Mammary microvascular endothelial cell (primary cell): ENCODE results near the gene ZNF789. TPM values are rescaled to one million over a fixed set of nuclear protein-coding genes. Genes with fewer than 3 reads are reported as not detected.

Source experiments
- total RNA-seq: library from RNA; depleted of rRNA; stranded (reverse); fragments of >200 nt; gene quantifications from 2 replicates; pipeline ENCODE4 v1.2.3, GENCODE V29; 2015

The ZNF789 gene
- total RNA-seq: 2.3 and 2.8 TPM in 2 replicates

DNA sequence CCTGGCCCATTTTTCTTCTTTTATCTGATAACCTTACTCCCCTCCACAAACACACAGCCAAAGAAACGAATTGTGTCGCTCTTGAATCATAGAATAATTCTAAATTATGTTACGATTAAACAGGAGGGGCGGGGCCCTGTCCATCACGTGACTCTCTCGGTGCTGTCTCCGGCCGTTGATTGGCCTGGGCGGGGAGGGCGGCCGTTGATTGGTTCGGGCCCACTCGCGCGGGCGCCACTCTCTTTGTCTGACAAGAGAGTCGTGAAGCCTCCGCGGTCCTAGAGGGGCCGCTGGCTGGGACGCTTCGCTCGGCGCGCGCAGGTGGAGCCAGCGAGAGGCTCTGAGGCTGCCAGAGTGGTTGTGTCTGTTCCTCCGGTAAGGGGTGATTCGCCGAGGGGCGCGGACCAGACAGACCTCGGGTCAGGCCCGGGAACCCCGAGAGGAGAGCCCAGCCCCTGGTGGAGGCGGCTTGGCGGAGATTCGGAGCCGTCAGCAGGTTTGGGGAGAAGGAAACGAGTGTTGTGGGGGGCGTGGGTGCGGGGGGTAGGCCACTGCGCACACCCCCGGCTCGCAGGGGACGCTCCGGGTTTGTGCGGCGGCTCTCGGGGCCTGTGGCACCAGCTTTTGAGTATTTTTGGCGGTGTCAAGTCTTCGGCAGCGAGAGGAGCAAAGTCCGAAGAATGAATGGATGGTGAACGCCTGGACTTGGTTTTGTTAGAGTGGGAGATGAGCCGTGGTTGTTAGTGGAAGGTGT lies at the start of gene ZNF789:
Gene ZNF789, plus strand, starts transcription at position 330 of the 754 bp plus-strand sequence. CDS start 3,567 bp downstream, outside the sequence.

GRCh38 chr7:99438573-99439480 lies 33.9 kb upstream of the ZNF789 start, which contains the start of the genes CPSF4 and PTCD1:
TSS of gene CPSF4 (plus strand) at chr7:99438943. CDS start at chr7:99439083, 140 bp downstream.
TSS of gene PTCD1 (minus strand) at chr7:99438798. CDS start at chr7:99435242, 3,556 bp downstream.

DNA sequence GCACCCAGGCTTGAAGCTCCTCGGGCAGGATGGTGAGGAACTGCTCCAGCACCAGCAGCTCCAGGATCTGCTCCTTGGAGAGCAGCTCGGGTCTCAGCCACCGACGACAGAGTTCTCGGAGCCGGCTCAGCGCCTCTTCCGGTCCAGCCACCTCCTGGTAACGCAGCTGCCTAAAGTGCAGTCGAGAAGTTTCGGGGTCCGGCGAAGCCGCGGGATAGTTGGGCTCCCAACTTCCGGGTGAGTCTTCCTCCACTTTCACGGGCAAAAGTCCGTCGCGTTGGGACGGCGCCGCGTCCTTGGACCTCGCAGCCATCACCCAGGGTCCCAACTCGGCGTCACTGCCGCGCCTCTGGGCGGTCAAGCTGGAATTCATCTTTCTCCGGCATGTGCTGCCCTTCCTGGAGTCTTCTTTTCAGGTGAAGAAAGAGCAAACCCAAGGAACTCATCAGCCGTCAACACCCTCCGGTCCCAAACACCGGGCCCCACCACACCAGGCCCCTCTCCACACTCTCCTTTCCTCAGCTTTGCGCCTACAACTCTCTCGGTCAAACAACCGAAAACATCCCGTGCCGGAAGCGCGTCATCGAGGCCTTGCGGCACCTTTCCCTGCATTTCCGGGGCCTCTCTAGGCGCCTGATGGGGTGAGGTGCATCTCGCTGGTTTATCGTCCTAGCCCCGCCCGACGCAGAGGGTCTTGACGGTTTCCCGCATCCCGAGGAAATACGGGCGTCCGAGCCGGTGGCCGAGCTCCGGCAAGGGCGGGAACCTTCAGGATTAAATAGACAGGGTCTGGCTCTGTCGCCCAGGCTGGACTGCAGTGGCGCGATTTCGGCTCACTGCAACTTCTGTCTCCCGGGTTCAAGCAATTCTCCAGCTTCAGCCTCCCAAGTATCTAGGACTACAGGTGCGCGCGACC lies 27.3 kb downstream of the ZNF789 start, which contains the start of gene ZNF394:
Gene ZNF394, minus strand, starts transcription at position 561 of the 916 bp plus-strand sequence. Its CDS starts 188 bp downstream, at position 373.

GRCh38 chr7:99504603-99505323 lies 32.1 kb downstream of the ZNF789 start, which contains the start of gene ZKSCAN5:
TSS of gene ZKSCAN5 (plus strand) at chr7:99504662. CDS start at chr7:99506045, 1,383 bp downstream.

Other genes starting within 250 kb of the ZNF789 start
- gene MYH16, start 200.1 kb upstream of the ZNF789 start, total RNA-seq: 0.64 and 0.67 TPM in 2 replicates
- 204 and 206 TPM in 2 replicates for gene ARPC1A, start 147.0 kb upstream of the ZNF789 start, total RNA-seq
- gene ARPC1B, start 98.2 kb upstream of the ZNF789 start, total RNA-seq: 549 and 654 TPM in 2 replicates
- 138 and 147 TPM in 2 replicates for gene PDAP1, start 64.3 kb upstream of the ZNF789 start, total RNA-seq
- 96.2 and 119 TPM in 2 replicates for gene BUD31, start 63.9 kb upstream of the ZNF789 start, total RNA-seq
- 3.4 and 5.1 TPM in 2 replicates for gene PTCD1, start 34.1 kb upstream of the ZNF789 start, total RNA-seq
- gene CPSF4, start 33.9 kb upstream of the ZNF789 start, total RNA-seq: 17.6 and 20.2 TPM in 2 replicates
- 2,289 and 2,453 TPM in 2 replicates for gene ATP5MF, start 6.7 kb upstream of the ZNF789 start, total RNA-seq
- gene ZNF394, start 27.4 kb downstream of the ZNF789 start, total RNA-seq: 22.6 and 46.6 TPM in 2 replicates
- gene ZKSCAN5, start 31.8 kb downstream of the ZNF789 start, total RNA-seq: 7.5 and 8.9 TPM in 2 replicates
- gene FAM200A, start 79.2 kb downstream of the ZNF789 start, total RNA-seq: 3.0 and 3.9 TPM in 2 replicates
- gene ZNF655, start 85.8 kb downstream of the ZNF789 start, total RNA-seq: 21.4 and 22.1 TPM in 2 replicates
- 0.15 TPM in 1 of 2 replicates, not detected in the other for gene TMEM225B, start 125.4 kb downstream of the ZNF789 start, total RNA-seq
- 6.7 and 16.0 TPM in 2 replicates for gene ZSCAN25, start 144.1 kb downstream of the ZNF789 start, total RNA-seq
- not detected in 2 replicates for gene CYP3A5, start 207.1 kb downstream of the ZNF789 start, total RNA-seq